HepG2 (cell line): ENCODE results near the gene U2SURP. TPM values are rescaled to one million over a fixed set of nuclear protein-coding genes. Genes with fewer than 3 reads are reported as not detected.

Experiments used
- CC2D1A ChIP-seq: sonication (generic); formaldehyde crosslinking; IDR thresholded peaks from 2 replicates; pipeline ENCODE4 v1.8.1; 2023; ENCODE audit warnings: mild to moderate bottlenecking, missing genetic modification reagents
- KDM3A ChIP-seq: IDR thresholded peaks from 2 replicates; pipeline ENCODE4 v1.6.1; 2018; ENCODE audit warnings: low read depth, missing compliant biosample characterization
- MBNL3 ChIP-seq: fragments of 250-450 bp; sonication (Bioruptor Pico); conservative IDR thresholded peaks from 2 replicates; pipeline ENCODE4 v1.8.0; 2022; ENCODE audit warnings: mild to moderate bottlenecking, inconsistent platforms
- RAD21 ChIP-seq: fragments of 450-650 bp; formaldehyde crosslinking; IDR thresholded peaks from 2 replicates; pipeline ENCODE4 v1.5.0; 2020; ENCODE audit warnings: mild to moderate bottlenecking
- SAFB2 ChIP-seq: sonication (generic); formaldehyde crosslinking; IDR thresholded peaks from 2 replicates; pipeline ENCODE4 v1.5.1; 2020; ENCODE audit warnings: missing genetic modification reagents, low read depth, mild to moderate bottlenecking, borderline replicate concordance
- SOX6 ChIP-seq, 2 experiments: fragments of 450-650 bp in 1 of 2; sonication (generic) in 1 of 2; formaldehyde crosslinking in 1 of 2; IDR thresholded peaks; 2 replicates each; pipeline versions ENCODE4 v1.4.0 to v1.6.1; 2017 to 2020; ENCODE audit warnings: antibody characterized with exemption in 1 of 2, mild to moderate bottlenecking in 1 of 2, missing genetic modification reagents in 1 of 2
- ZBTB26 ChIP-seq: IDR thresholded peaks from 2 replicates; pipeline ENCODE4 v1.6.1; 2016; ENCODE audit warnings: missing compliant biosample characterization, missing genetic modification reagents, borderline replicate concordance
- ZBTB34 ChIP-seq: sonication (generic); formaldehyde crosslinking; IDR thresholded peaks from 2 replicates; pipeline ENCODE4 v1.8.0; 2022; ENCODE audit warnings: mild to moderate bottlenecking, missing genetic modification reagents
- ZFYVE20 ChIP-seq: sonication (generic); formaldehyde crosslinking; IDR thresholded peaks from 2 replicates; pipeline ENCODE4 v1.8.0; 2023; ENCODE audit warnings: low read depth, mild to moderate bottlenecking, moderate library complexity, missing genetic modification reagents, borderline replicate concordance
- ZNF337 ChIP-seq: sonication (generic); formaldehyde crosslinking; IDR thresholded peaks from 2 replicates; pipeline ENCODE4 v1.5.1; 2020; ENCODE audit warnings: missing genetic modification reagents, low read depth, mild to moderate bottlenecking, borderline replicate concordance
- ZNF446 ChIP-seq: sonication (generic); formaldehyde crosslinking; IDR thresholded peaks from 2 replicates; pipeline ENCODE4 v1.5.0; 2020; ENCODE audit warnings: mild to moderate bottlenecking, missing genetic modification reagents
- ZNF512 ChIP-seq: sonication (generic); formaldehyde crosslinking; IDR thresholded peaks from 2 replicates; pipeline ENCODE4 v1.4.0; 2020; ENCODE audit warnings: mild to moderate bottlenecking, missing genetic modification reagents
- ZNF543 ChIP-seq: sonication (generic); formaldehyde crosslinking; IDR thresholded peaks from 2 replicates; pipeline ENCODE4 v1.4.0; 2020; ENCODE audit warnings: mild to moderate bottlenecking, missing genetic modification reagents
- ZNF605 ChIP-seq: sonication (generic); formaldehyde crosslinking; IDR thresholded peaks from 2 replicates; pipeline ENCODE4 v1.8.0; 2022; ENCODE audit warnings: mild to moderate bottlenecking, missing genetic modification reagents
- ZNF761 ChIP-seq: sonication (generic); formaldehyde crosslinking; conservative IDR thresholded peaks from 2 replicates; pipeline ENCODE4 v1.4.0; 2020; ENCODE audit warnings: mild to moderate bottlenecking, missing genetic modification reagents
- ZNF768 ChIP-seq: sonication (generic); formaldehyde crosslinking; IDR thresholded peaks from 2 replicates; pipeline ENCODE4 v1.4.0; 2020; ENCODE audit warnings: missing genetic modification reagents
- ZNF839 ChIP-seq: sonication (generic); formaldehyde crosslinking; IDR thresholded peaks from 2 replicates; pipeline ENCODE4 v1.4.0; 2020; ENCODE audit warnings: missing genetic modification reagents, mild to moderate bottlenecking, borderline replicate concordance
- polyA plus RNA-seq, 8 experiments: library from polyadenylated mRNA; depleted of rRNA in 3 of 8; stranded (reverse) in 7 of 8; unstranded in 1 of 8; fragments of >200 nt; fragmentation: Illumina TruSeq in 4 of 8; extraction: Trizol in 4 of 8; gene quantifications; 2 replicates each; pipeline versions ENCODE4 v1.2.1 to v1.2.3, GENCODE V29; 2011 to 2016; ENCODE audit warnings: low read depth in 4 of 8, missing spikeins in 1 of 8, mixed read lengths in 1 of 8; ENCODE audit not compliant: insufficient read depth in 1 of 8
- total RNA-seq, 5 experiments: library from RNA; depleted of rRNA; stranded (reverse); fragments of >200 nt; fragmentation: Illumina TruSeq; extraction: Trizol; gene quantifications; 2 replicates each; pipeline ENCODE4 v1.2.3, GENCODE V29; 2016; ENCODE audit warnings: low read depth in 1 of 5
- TF ChIP-seq, protein P1 (sequence below): sonication (generic); formaldehyde crosslinking; IDR thresholded peaks from 2 replicates; pipeline ENCODE4 v1.8.1; 2022; ENCODE audit warnings: low read depth, mild to moderate bottlenecking, missing genetic modification reagents
- TF ChIP-seq, protein P2 (sequence below): sonication (generic); formaldehyde crosslinking; IDR thresholded peaks from 2 replicates; pipeline ENCODE4 v1.5.0; 2020; ENCODE audit warnings: missing genetic modification reagents

U2SURP gene
- total and polyA plus RNA-seq, 2 of the 13 experiments (the other 11 are each of a cell fraction or from before 2014, with no cell fraction given): 55.9 to 173 TPM

- TF ChIP-seq ZNF337 (CRISPR knock-in tag) (no peak), RAD21 (no peak), ZBTB34 (CRISPR knock-in tag) (0 out of 2 replicates have a peak, but pooled peaks have one; percentile 27), ZNF512 (CRISPR knock-in tag) (no peak), ZNF839 (CRISPR knock-in tag) (0 out of 2 replicates have a peak, but pooled peaks have one; percentile 22), ZNF768 (peak; percentile 63; the same call in 1 of the 2 replicates), ZNF605 (CRISPR knock-in tag) (peak; percentile 76), SAFB2 (CRISPR knock-in tag) (0 out of 2 replicates have a peak, but pooled peaks have one; percentile 60), MBNL3 (CRISPR knock-in tag) (no peak), ZNF446 (no peak), ZFYVE20 (peak; percentile 86; the same call in 1 of the 2 replicates), ZNF761 (CRISPR knock-in tag) (no peak), KDM3A (0 out of 2 replicates have a peak, but pooled peaks have one; percentile 22), ZNF543 (CRISPR knock-in tag) (no peak), SOX6 (IDR thresholded peaks at IDR 0.05) (no peak), SOX6 (CRISPR knock-in tag; IDR thresholded peaks at IDR 0.05) (0 out of 2 replicates have a peak, but pooled peaks have one; percentile 8), CC2D1A (CRISPR knock-in tag) (no peak), ZBTB26 (no peak)
- TF ChIP-seq, protein P1, sequence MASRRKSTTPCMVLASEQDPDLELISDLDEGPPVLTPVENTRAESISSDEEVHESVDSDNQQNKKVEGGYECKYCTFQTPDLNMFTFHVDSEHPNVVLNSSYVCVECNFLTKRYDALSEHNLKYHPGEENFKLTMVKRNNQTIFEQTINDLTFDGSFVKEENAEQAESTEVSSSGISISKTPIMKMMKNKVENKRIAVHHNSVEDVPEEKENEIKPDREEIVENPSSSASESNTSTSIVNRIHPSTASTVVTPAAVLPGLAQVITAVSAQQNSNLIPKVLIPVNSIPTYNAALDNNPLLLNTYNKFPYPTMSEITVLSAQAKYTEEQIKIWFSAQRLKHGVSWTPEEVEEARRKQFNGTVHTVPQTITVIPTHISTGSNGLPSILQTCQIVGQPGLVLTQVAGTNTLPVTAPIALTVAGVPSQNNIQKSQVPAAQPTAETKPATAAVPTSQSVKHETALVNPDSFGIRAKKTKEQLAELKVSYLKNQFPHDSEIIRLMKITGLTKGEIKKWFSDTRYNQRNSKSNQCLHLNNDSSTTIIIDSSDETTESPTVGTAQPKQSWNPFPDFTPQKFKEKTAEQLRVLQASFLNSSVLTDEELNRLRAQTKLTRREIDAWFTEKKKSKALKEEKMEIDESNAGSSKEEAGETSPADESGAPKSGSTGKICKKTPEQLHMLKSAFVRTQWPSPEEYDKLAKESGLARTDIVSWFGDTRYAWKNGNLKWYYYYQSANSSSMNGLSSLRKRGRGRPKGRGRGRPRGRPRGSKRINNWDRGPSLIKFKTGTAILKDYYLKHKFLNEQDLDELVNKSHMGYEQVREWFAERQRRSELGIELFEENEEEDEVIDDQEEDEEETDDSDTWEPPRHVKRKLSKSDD (CRISPR knock-in tag): peak; percentile 99
- TF ChIP-seq, protein P2, sequence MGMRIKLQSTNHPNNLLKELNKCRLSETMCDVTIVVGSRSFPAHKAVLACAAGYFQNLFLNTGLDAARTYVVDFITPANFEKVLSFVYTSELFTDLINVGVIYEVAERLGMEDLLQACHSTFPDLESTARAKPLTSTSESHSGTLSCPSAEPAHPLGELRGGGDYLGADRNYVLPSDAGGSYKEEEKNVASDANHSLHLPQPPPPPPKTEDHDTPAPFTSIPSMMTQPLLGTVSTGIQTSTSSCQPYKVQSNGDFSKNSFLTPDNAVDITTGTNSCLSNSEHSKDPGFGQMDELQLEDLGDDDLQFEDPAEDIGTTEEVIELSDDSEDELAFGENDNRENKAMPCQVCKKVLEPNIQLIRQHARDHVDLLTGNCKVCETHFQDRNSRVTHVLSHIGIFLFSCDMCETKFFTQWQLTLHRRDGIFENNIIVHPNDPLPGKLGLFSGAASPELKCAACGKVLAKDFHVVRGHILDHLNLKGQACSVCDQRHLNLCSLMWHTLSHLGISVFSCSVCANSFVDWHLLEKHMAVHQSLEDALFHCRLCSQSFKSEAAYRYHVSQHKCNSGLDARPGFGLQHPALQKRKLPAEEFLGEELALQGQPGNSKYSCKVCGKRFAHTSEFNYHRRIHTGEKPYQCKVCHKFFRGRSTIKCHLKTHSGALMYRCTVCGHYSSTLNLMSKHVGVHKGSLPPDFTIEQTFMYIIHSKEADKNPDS: no peak
Observed at GRCh38 chr3:142962520-142963233, 38.7 kb upstream of the U2SURP start (continued).
